ENCODE data around the gene FGF19.

FGF19 gene

GRCh38 chr11:69667619-69668604, 35.9 kb downstream of the FGF19 start:
- DNase-seq, result no peak

GRCh38 chr11:69666752-69667536, 36.9 kb downstream of the FGF19 start:
- no peak for DNase-seq

DNA sequence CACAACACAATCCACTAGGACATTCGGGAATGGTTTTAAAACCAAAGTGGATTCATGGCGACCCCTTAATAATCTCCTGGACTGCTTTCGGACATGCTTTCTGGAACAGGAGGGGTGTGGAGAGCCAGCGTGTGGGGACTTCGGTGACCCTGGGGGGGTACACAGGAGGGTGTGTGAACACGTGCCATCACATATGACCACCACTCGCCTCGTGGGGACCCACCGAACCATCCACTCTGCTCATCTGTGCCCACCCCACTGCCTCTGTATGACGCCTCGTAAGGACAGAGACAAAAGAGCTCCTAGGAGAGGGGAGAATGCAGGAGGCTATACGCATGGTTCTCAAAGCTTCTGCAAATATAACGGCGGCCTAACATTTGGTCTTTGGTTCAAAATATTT, 37.6 kb downstream of the FGF19 start:
- no peak for DNase-seq

GRCh38 chr11:69665669-69666068, 38.2 kb downstream of the FGF19 start:
- no peak for DNase-seq

DNA sequence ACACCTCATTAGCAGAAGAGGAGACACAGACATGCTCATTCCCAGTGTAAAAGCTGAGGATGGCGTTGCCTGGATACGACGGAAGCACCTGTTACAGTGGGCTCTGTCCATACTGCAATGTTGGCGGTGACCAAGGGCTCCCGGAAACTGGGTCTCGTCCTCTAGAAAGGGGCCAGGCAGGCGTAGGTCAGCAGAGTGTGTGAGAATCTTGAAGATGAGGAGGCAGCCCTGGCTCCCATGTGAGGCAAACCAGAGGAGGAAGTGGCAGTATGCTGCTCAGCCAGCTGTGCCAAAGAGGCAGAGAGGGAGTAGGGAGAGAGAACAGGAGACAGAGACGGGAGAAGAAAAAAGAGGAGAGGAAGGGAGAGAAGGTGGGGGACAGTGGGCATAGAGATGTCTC, 38.9 kb downstream of the FGF19 start:
- no peak for DNase-seq

GRCh38 chr11:69664103-69664775, 39.6 kb downstream of the FGF19 start:
- DNase-seq, result no peak

GRCh38 chr11:69663326-69663725, 40.5 kb downstream of the FGF19 start:
- DNase-seq, result no peak

DNA sequence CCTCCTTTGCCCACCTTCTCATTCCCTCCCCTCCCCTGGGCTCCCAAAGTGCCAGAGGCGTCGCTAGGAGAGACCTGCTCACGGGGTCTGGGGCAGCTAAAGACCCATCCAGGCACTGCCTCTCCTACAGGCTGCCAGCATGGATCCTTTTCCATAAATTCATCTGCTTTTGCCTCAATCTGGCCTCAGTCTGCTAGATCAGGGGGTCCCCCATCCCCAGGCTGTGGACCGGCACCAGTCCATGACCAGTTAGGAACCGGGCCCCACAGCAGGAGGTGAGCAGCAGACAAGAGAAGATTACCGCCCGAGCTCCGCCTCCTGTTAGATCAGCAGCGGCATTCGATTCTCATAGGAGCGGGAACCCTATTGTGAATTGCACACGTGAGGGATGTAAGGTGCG, 41.0 kb downstream of the FGF19 start:
- DNase-seq, result no peak

- no peak for DNase-seq
These were observed 41.7 kb downstream of the FGF19 start for GRCh38 chr11:69662021-69662698.

- no peak for DNase-seq
These were observed 42.5 kb downstream of the FGF19 start for GRCh38 chr11:69661413-69661715.

- no peak for DNase-seq
These were observed 43.8 kb downstream of the FGF19 start for GRCh38 chr11:69660001-69660500.

- DNase-seq, result no peak
These were observed 44.2 kb downstream of the FGF19 start for GRCh38 chr11:69659591-69659990.

DNA sequence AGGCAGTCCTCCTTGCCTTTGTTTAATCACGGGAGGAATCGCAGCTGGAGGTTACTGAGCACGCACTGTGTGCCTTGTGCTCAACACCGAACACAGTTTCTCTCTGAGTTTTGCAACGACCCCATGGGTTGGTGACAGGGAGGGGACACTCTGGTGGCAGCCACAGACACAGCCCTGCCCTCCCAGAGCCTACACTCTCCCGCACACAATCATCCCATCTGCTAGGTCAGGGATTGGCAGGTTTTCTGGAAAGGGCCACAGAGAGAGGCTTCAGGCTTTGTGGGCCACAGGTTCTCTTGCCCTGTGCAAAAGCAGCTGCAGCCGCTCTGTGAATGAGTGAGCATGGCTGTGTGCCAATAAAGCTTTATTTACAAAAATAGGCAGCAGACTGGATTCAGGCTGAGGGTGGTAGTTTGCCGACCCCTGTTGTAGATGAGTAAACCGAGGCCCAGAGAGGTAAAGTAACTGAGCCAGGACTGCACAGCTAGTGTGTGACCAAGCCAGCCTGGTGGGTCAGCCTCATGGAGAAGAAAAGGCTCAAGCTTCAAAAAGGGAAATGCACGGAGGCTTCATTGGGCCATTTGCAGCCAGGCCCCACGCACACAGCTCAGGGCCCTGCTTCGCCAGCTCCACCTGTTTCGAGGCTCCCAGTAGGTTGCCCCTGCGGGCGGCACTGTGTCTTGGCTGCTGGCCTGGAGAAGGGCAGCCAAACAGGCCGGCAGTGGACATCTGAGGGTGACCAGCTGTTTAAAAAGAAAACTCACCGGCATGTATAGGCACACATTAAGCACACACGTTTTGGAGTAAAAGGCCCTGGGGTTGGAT, 45.0 kb downstream of the FGF19 start:
- DNase-seq, result no peak

DNA sequence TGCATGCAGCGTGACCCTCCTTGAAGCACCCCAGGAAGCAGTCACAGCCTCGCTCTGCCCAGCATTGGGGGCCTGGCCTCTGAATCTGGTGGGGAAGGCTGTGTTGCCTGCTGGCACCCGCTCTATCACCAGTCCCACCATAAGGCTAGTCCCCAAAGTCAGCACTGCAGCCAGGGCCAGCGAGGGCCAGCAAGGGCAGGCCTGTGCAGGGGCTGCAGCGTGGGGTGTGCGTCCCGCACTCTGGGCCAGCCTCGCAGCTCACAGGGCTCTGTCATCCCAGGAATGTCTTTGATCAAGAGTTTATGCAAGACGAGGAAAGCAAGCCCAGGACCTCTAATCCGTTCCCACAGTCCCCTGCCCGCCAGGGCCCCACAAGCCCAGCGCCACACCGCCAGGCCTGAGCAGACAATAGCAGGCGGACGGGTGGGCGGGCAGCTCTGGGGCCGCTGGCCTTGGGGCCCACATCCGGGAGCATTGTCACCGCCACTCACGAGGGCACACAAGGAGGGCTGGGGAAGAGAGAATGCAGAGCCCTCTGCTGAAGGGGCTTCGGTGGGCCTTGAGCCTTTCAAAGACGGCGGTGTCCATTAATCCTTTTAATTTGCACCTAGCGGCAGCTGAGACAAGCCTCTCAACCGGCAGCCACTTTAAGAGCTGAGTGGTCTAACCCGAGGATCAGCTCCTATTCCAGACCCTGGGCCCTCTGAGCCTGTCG, 45.8 kb downstream of the FGF19 start:
- DNase-seq, result no peak

DNA sequence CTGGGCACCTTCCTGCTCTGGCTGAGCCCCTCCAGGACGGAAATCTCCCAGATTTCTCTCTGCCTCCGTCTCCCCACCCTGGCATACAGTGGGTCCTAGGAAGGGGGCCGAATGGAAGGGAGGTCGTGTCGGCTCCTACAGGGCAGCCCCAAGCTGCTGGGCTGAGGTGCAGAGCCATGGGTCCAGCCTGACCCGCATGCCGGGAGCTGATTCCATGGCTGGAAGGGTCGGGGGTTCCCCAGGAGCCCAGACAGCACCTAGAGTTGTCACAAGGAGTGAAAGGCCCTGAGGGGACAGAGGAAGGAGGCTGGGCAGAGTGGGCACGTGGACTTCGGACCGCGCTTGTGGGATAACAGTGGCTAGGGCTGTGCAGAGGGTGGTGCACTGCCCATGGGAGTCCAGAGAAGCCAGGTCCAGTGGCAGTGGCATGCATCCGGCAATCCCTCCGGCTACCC, 46.3 kb downstream of the FGF19 start:
- no peak for DNase-seq

- DNase-seq, result no peak
These were observed 47.0 kb downstream of the FGF19 start for GRCh38 chr11:69656536-69657455.

- DNase-seq, result no peak
These were observed 48.1 kb downstream of the FGF19 start for GRCh38 chr11:69655479-69656428.

DNA sequence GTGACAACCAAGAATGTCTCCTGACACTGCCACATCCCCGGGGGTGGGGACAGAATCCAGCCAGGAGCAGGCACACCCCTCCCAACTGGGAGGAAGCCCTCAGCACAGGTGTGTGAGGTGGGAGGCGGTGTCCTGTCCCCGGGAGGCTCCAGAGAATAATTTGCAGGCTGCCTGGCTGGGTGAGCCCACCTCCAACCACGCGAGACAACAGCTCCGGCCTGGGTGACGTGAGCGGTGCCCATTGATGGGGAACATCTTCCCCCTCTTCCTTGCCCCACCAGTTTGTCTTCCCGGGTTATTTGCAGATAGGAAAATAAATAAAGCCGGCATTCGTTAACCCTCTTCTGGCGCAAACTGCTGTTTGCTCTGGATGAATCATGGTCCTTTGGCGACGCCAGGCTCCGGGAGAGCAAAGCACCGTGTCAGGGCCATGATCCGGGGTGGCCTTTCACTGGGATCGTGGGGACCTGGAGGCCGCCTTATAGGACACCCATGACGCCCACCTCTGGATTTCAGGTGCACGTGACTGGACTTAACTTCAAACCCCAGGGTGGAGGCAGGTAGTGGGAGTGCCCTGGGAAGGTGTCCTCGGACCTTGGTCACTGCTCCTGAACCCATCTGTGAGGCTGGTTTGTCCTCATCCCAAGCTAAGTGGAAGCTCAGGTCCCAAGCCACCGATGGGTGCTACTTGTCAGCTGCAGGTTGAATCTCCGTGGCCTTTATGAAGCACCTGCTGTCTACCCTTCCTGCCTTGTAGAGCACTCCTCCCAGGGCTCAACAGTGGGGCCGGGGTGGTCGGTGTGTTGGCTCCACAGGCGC, 49.0 kb downstream of the FGF19 start:
- DNase-seq, result no peak

Data from T-helper 1 cell (primary cell).